Adrenal gland (tissue), 5 donors: ENCODE data around the gene SUGP1.

Experiments
- POLR2A ChIP-seq, 2 donors: fragments of 450-650 bp; IDR thresholded peaks; one replicate each; pipeline ENCODE4 v1.6.1; 2017; ENCODE audit warnings: antibody characterized with exemption in 2 of 2, mild to moderate bottlenecking in 2 of 2, moderate library complexity in 1 of 2
- TF ChIP-seq, protein P1 (sequence below), 6 experiments: fragments of 450-650 bp in 4 of 6; fragments of 200-600 bp in 2 of 6; sonication (generic) in 1 of 6; IDR thresholded peaks; 1 replicate in 5 of 6; 2 replicates in 1 of 6; pipeline versions ENCODE4 v1.5.1 to v1.8.0; 2016 to 2021; ENCODE audit warnings: antibody characterized with exemption in 6 of 6, mild to moderate bottlenecking in 2 of 6, moderate library complexity in 1 of 6
- donor health status: DM: no; HTN: no; CAD: no.

DNA sequence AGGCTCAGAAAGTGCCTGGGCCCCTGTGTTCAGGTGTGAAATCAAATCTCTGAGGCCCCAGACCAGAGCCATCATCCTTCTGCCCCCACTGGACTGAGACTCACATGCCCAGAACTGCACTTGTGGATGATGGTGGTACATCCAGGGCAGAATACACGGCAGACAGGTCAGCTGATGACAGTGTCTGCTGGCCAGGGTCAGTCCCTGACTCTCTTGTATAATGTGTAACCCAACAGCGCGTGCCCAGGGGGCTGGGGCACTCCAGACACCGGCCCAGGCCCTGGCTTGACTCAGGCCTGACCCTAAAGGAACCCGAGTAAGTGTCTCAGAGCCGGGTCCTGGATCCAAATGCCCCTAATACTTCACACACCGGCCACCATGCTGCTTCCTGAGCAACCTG, 47.8 kb upstream of the SUGP1 start:
- no peak for TF ChIP-seq POLR2A (IDR thresholded peaks at IDR 0.05)
- TF ChIP-seq, protein P1, sequence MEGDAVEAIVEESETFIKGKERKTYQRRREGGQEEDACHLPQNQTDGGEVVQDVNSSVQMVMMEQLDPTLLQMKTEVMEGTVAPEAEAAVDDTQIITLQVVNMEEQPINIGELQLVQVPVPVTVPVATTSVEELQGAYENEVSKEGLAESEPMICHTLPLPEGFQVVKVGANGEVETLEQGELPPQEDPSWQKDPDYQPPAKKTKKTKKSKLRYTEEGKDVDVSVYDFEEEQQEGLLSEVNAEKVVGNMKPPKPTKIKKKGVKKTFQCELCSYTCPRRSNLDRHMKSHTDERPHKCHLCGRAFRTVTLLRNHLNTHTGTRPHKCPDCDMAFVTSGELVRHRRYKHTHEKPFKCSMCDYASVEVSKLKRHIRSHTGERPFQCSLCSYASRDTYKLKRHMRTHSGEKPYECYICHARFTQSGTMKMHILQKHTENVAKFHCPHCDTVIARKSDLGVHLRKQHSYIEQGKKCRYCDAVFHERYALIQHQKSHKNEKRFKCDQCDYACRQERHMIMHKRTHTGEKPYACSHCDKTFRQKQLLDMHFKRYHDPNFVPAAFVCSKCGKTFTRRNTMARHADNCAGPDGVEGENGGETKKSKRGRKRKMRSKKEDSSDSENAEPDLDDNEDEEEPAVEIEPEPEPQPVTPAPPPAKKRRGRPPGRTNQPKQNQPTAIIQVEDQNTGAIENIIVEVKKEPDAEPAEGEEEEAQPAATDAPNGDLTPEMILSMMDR (IDR thresholded peaks at IDR 0.05) = no peak
